Neutrophil (primary cell): ENCODE results near the gene HSBP1L1.

Source experiments
- H3K27ac ChIP-seq: fragments of 200-600 bp; sonication (generic); 2 replicates; pipeline ENCODE4 v1.5.1; 2016; ENCODE audit warnings: mild to moderate bottlenecking, moderate library complexity
- H3K27me3 ChIP-seq: fragments of 200-600 bp; sonication (generic); 2 replicates; pipeline ENCODE4 v1.6.0; 2016; ENCODE audit warnings: mild to moderate bottlenecking
- H3K36me3 ChIP-seq: fragments of 200-600 bp; sonication (generic); 2 replicates; pipeline ENCODE4 v1.5.1; 2017
- H3K4me1 ChIP-seq, 2 experiments: fragments of 200-600 bp in 1 of 2; sonication (generic) in 1 of 2; 1 replicate in 1 of 2; 2 replicates in 1 of 2; pipeline versions ENCODE4 v1.5.1 to v1.6.1; 2013 to 2016; ENCODE audit warnings: low read depth in 1 of 2, low read length in 1 of 2, mild to moderate bottlenecking in 1 of 2, moderate library complexity in 1 of 2; ENCODE audit not compliant: control insufficient read depth in 1 of 2, insufficient read depth in 1 of 2
- H3K4me3 ChIP-seq, 2 experiments: fragments of 200-600 bp in 1 of 2; sonication (generic) in 1 of 2; 1 replicate in 1 of 2; 2 replicates in 1 of 2; pipeline ENCODE4 v1.5.1; 2013 to 2016; ENCODE audit warnings: low read depth in 1 of 2, low read length in 1 of 2, mild to moderate bottlenecking in 1 of 2, moderate library complexity in 1 of 2
- H3K9me3 ChIP-seq: fragments of 200-600 bp; sonication (generic); 2 replicates; pipeline ENCODE4 v1.5.1; 2016
- TF ChIP-seq, protein P1 (sequence below): fragments of 200-600 bp; sonication (generic); IDR thresholded peaks from 2 replicates; pipeline ENCODE4 v1.5.1; 2016; ENCODE audit warnings: antibody characterized with exemption

HSBP1L1 gene

DNA sequence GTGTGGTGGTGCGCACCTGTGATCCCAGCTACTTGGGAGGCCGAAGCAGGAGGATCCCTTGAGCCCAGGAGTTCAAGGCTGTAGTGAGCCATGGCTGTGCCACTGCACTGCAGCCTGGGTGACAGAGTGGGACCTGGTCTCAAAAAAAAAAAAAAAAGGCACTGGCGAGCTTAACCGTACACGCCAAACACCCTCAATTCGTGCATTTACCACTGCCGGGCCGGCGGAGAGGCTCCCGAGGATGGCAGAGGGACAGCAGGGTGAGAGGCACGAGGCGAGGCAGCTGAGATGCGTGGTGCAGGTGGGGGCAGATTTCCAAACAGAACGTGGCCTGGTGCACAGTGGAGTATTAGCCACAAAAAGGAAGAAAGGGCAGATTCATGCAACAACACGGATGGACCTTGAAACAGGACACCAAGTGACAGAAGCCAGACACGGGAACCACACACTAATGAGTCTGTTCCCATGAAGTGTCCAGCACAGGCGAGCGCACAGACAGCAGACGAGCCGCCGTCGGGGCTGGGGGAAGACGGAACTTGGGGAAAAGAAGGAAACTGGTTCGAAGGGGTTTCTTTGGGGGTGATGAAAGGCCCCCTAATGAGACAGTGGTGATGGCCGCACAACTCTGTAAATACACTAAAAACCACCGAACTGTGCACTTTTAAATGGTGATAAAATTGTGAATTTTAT, 40.4 kb upstream of the HSBP1L1 start:
- H3K27me3 ChIP-seq, result no peaks in the 10 kb centered on the region

DNA sequence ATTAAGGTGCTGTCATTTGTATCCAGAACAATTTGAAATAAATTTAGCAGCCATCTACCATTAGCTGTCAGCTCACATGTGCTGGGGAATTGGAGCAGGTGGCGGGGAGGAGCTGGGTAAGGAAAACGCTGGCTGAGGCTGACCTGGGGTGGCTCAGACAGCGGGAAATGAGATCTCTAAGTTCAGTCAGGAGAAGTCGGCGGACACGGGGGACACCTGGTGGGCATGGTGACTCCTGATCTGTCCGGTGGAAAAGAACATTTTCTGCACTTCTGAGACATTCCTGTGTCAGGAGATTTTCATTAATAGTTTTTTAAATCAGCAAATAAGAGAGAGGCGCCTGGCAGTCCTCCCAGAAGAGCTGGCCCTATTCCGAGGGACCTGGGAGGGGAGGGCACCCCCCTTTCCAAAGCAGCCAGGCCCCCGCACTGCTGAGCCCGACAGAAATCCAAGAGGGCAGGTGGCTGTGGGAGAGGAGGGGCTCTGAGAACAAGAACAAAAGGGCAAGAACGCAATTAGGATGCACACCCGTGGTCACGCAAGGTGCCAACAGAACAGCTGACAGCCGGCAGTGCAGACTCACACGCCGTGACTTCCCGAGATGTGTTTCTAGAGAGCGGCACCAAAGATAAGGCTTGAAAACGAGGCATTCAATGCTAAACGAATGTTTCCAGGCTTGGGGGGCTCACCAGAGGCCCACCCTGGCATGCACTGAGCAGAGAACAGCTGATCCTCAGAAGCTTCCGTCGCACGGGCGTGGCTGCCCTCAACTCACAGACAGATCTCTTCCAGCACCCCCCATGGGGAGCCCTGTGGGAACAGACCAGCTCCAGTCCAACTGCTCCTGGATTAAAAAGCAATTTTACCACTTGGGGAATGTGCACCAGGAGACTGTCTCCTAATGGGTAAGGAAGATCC, 39.4 kb upstream of the HSBP1L1 start:
- TF ChIP-seq, protein P1, sequence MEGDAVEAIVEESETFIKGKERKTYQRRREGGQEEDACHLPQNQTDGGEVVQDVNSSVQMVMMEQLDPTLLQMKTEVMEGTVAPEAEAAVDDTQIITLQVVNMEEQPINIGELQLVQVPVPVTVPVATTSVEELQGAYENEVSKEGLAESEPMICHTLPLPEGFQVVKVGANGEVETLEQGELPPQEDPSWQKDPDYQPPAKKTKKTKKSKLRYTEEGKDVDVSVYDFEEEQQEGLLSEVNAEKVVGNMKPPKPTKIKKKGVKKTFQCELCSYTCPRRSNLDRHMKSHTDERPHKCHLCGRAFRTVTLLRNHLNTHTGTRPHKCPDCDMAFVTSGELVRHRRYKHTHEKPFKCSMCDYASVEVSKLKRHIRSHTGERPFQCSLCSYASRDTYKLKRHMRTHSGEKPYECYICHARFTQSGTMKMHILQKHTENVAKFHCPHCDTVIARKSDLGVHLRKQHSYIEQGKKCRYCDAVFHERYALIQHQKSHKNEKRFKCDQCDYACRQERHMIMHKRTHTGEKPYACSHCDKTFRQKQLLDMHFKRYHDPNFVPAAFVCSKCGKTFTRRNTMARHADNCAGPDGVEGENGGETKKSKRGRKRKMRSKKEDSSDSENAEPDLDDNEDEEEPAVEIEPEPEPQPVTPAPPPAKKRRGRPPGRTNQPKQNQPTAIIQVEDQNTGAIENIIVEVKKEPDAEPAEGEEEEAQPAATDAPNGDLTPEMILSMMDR, result no peak
- Histone ChIP-seq H3K4me3 (no peak overlapping the region), H3K4me1 (no peaks in the 10 kb centered on the region), H3K36me3 (peaks cover 32% of the 10 kb centered on the region), H3K27ac (no peak overlapping the region), H3K27me3 (no peaks in the 10 kb centered on the region), H3K9me3 (peaks cover 12% of the 10 kb centered on the region)

More for the DNA sequence above, 40.4 kb upstream of the HSBP1L1 start:
- TF ChIP-seq, protein P1, result no peak
- H3K4me3 ChIP-seq, result no peak overlapping the region
- H3K27ac ChIP-seq, result no peak overlapping the region
- peaks cover 10% of the 10 kb centered on the region for H3K9me3 ChIP-seq
- H3K4me1 ChIP-seq, result no peaks in the 10 kb centered on the region
- peaks cover 32% of the 10 kb centered on the region for H3K36me3 ChIP-seq

DNA sequence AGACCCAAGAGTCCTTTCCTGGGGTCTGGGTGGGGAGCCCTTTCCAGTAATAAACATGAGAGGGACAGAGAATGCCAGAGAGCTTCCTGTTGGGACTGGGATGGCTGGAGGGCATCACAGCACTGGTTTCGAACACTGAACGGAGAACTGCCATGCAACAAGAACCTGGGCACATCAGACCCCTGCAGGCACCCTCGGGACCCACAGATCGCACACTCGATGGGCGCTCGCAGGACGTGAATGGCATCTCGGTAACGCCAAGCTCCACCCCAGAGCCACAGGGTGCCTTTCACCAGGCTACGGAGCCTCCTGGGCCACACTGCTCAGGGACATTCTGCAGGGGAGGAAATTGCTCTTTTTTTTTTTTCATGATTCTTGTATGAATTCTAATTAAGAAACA, 38.1 kb upstream of the HSBP1L1 start:
- Histone ChIP-seq H3K36me3 (peaks cover 32% of the 10 kb centered on the region), H3K27me3 (no peaks in the 10 kb centered on the region), H3K9me3 (peaks cover 19% of the 10 kb centered on the region), H3K4me1 (no peaks in the 10 kb centered on the region), H3K27ac (no peak overlapping the region), H3K4me3 (no peak overlapping the region)
- TF ChIP-seq, protein P1, result no peak

DNA sequence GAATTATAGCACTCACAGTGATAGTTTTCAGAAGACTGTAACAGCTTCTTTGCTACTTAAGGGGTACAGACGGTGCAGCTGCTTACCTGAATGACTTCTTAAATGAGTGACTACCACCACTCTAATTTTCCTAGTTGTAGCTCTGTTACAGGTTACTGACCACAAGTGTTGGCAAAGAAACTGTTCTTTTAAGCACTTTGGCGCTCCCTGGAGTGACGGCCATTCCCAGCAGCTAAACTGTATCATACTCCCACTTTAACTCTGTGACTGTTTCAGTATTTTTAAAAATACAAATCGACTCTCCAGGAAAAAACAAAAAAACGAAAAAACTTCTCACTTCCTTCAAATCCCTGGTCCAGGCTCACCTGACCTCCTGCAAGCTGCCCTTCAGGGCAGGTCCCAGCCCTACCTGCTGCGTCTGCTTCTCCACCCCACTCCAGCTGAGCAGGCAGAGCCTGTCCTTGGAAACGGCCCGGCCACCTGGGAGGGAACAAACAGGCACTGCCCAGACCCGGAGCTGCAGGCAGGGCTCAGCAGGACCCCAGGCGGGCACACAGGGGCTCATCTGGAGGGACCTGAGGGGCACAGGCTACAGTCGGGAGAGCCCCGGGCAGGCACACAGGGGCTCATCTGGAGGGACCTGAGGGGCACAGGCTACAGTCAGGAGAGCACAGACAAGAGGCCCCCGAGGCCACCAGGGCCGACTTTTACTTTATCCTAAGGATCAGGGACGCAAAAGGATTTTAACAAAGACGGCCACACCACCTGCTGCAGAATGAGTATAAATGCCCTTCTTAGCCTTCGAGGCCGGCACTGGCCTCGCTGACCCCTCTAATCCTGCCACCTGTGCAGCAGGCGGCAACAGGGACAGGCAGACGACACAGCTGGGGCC, 37.5 kb upstream of the HSBP1L1 start:
- Histone ChIP-seq H3K27ac (no peak overlapping the region), H3K27me3 (no peaks in the 10 kb centered on the region), H3K4me3 (no peak overlapping the region), H3K9me3 (peaks cover 19% of the 10 kb centered on the region), H3K36me3 (peaks cover 32% of the 10 kb centered on the region), H3K4me1 (no peaks in the 10 kb centered on the region)
- TF ChIP-seq, protein P1, result no peak
